ENCODE results near the gene PPP2R2C.

PPP2R2C gene

DNA sequence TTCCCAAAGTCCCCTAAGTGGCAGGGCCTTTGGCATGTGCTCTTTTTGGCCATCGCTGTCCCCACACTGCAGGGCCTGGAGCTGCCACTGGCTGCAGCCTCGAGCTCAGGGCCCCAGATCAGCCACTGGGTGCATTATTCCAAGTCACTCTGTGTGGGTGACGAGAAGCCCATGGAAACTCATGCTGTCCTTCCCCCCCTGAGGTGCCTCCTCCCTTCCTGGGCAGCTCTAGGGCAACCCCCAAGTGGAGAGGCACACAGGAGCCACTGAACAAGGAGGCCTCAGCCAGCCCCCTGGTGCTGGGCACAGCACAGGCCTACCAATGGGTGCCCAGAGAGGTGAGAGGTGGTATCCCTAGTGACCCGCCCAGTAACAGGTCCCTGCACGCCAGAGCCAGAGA is 84.5 kb downstream of the PPP2R2C start:
- no peak for DNase-seq (ENCODE audit: low read depth)
- no peak overlapping the region for H3K4me3 ChIP-seq (ENCODE audit: low read depth, low read length)
- TF ChIP-seq, protein P1, sequence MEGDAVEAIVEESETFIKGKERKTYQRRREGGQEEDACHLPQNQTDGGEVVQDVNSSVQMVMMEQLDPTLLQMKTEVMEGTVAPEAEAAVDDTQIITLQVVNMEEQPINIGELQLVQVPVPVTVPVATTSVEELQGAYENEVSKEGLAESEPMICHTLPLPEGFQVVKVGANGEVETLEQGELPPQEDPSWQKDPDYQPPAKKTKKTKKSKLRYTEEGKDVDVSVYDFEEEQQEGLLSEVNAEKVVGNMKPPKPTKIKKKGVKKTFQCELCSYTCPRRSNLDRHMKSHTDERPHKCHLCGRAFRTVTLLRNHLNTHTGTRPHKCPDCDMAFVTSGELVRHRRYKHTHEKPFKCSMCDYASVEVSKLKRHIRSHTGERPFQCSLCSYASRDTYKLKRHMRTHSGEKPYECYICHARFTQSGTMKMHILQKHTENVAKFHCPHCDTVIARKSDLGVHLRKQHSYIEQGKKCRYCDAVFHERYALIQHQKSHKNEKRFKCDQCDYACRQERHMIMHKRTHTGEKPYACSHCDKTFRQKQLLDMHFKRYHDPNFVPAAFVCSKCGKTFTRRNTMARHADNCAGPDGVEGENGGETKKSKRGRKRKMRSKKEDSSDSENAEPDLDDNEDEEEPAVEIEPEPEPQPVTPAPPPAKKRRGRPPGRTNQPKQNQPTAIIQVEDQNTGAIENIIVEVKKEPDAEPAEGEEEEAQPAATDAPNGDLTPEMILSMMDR (IDR thresholded peaks at IDR 0.05; ENCODE audit: low read depth, low read length) = no peak
- TF ChIP-seq MYC (IDR thresholded peaks at IDR 0.05; ENCODE audit: low read depth, low read length) (no peak), POLR2A (IDR thresholded peaks at IDR 0.05; ENCODE audit: extremely low read depth, insufficient read length) (no peak)
- TF ChIP-seq, protein P2, sequence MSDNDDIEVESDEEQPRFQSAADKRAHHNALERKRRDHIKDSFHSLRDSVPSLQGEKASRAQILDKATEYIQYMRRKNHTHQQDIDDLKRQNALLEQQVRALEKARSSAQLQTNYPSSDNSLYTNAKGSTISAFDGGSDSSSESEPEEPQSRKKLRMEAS (IDR thresholded peaks at IDR 0.05; ENCODE audit: low read depth, low read length) = no peak

DNA sequence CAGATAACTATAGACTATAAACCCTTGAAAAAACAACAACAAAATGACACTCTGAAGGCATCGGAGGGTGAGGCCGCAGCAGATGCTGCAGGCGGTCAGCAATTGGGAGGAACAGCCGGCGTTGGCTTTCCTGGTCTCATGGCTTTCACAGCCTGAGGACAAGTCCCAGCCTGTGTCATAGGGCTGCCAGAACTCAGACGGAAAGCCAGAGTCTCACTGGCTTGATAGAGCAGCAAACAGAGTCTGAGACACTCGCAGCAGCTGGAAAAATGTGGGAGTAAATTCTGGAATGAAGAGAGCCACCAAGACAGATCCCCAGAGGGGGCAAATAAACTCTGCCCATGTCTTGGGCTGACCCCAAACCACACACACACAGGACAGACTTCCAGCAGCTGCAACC is 86.3 kb downstream of the PPP2R2C start:
- H3K4me3 ChIP-seq (ENCODE audit: low read depth, low read length) = no peak overlapping the region
- TF ChIP-seq MYC (IDR thresholded peaks at IDR 0.05; ENCODE audit: low read depth, low read length) = no peak
- TF ChIP-seq, protein P2 (IDR thresholded peaks at IDR 0.05; ENCODE audit: low read depth, low read length) = no peak
- no peak for DNase-seq (ENCODE audit: low read depth)

DNA sequence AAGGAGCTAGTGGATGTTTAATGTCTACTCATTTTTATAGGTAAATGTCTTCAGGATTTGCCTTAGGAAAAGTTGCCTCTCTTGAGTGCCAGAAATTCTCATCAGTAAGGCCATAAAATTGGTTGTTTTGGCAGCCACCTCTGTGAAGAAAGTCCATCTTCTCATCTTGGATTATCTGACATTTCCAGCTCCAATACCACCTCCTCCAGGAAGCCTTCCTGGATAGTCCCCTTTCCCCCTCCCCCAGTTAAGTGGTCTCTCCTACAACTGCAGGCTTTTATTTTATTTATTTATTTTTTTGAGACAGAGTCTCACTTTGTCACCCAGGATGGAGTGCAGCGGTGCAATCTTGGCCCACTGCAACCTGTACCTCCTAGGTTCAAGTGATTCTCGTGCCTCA is 87.1 kb downstream of the PPP2R2C start:
- TF ChIP-seq MYC (IDR thresholded peaks at IDR 0.05; ENCODE audit: low read depth, low read length) (no peak), POLR2A (IDR thresholded peaks at IDR 0.05; ENCODE audit: extremely low read depth, insufficient read length) (no peak)
- TF ChIP-seq, protein P2 (IDR thresholded peaks at IDR 0.05; ENCODE audit: low read depth, low read length) = no peak
- TF ChIP-seq, protein P1 (IDR thresholded peaks at IDR 0.05; ENCODE audit: low read depth, low read length) = no peak
- no peak overlapping the region for H3K4me3 ChIP-seq (ENCODE audit: low read depth, low read length)
- DNase-seq (ENCODE audit: low read depth) = no peak

DNA sequence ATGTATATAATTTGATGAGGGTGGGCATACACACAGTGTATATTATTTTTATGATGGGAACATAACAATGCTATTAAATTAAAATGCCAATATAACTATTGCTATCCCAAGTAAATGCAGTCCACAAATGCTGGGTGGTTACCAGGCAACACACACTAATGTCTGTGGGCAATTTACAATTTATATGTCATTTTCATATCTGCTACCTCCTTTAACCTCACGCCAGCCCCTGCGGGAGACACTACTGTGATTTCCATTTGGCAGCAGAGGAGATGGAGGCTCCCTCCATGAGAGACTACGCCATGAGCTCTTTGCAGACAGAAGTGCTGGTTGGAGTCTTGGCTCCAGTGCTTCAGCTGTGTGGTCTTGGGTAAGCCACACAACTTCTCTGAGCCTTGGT is 87.9 kb downstream of the PPP2R2C start:
- H3K4me3 ChIP-seq (ENCODE audit: low read depth, low read length) = no peak overlapping the region
- DNase-seq (ENCODE audit: low read depth) = no peak
- TF ChIP-seq, protein P1 (IDR thresholded peaks at IDR 0.05; ENCODE audit: low read depth, low read length) = no peak
- TF ChIP-seq, protein P2 (IDR thresholded peaks at IDR 0.05; ENCODE audit: low read depth, low read length) = no peak
- TF ChIP-seq MYC (IDR thresholded peaks at IDR 0.05; ENCODE audit: low read depth, low read length) = no peak
- no peak for TF ChIP-seq POLR2A (IDR thresholded peaks at IDR 0.05; ENCODE audit: extremely low read depth, insufficient read length)

DNA sequence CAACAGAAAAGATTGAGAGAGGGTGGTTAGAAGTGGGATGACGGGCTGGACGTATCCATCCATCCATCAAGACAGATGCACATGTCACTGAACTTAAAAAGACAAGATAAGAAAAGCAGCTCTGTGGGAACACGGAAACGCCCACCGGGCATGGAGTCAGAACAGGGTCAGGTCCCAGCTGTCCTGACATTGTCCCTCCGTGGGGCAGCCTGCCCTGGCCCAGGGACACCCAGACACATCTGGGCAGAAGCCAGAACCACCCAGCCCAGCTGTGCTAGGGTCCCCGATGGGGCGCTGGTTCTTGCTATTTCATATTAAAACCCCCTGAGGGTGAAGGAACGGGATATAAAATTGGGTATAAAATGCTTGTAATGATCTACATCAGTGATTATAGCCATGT is 88.5 kb downstream of the PPP2R2C start:
- TF ChIP-seq, protein P2 (IDR thresholded peaks at IDR 0.05; ENCODE audit: low read depth, low read length) = no peak
- TF ChIP-seq POLR2A (IDR thresholded peaks at IDR 0.05; ENCODE audit: extremely low read depth, insufficient read length) = no peak
- no peak for DNase-seq (ENCODE audit: low read depth)
- no peak overlapping the region for H3K4me3 ChIP-seq (ENCODE audit: low read depth, low read length)

DNA sequence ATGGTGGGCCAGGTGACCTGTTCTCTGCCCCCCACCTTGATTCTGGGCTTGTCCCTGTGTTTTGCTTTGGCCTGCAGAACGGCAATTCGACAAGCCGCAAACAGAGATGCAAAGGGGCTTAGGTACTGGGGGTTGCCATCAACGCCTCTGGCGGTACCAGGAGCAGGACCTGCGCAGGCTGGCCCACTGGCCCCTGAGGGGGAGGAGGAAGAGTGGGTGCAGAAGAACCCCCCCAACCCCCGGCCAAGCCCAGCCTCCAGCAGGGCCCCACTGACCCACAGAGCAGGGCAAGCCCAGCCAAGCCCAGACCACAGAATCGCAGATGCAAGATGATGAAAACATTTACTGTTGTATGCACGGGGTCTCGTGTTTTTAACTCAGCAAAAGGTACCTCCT is 89.4 kb downstream of the PPP2R2C start:
- H3K4me3 ChIP-seq (ENCODE audit: low read depth, low read length) = no peak overlapping the region
- TF ChIP-seq, protein P2 (IDR thresholded peaks at IDR 0.05; ENCODE audit: low read depth, low read length) = no peak
- no peak for TF ChIP-seq POLR2A (IDR thresholded peaks at IDR 0.05; ENCODE audit: extremely low read depth, insufficient read length)
- TF ChIP-seq, protein P1 (IDR thresholded peaks at IDR 0.05; ENCODE audit: low read depth, low read length) = no peak
- TF ChIP-seq MYC (IDR thresholded peaks at IDR 0.05; ENCODE audit: low read depth, low read length) = no peak
- no peak for DNase-seq (ENCODE audit: low read depth)

Measured in NB4 (cell line).